HCT116 (cell line): ENCODE measurements around the gene CENPV. TPM values are rescaled to one million over a fixed set of nuclear protein-coding genes. Genes with fewer than 3 reads are reported as not detected.
"Not testable (repeated sequence)": the region's sequence is repeated elsewhere in the genome, so short reads cannot be mapped to it uniquely, and the experiment has no call there.

ENCODE experiments used
- ATAC-seq: fragments of 200-7000 bp; cut with Tn5 transposase; 2 replicates; pipeline ENCODE4 v1.9.1; 2020; ENCODE audit warnings: mild to moderate bottlenecking, moderate library complexity
- BruUV-seq: library from RNA; stranded (reverse); fragments of 400-500 nt; replicated peaks from 2 replicates; lab custom pipeline; 2021; lab: Mats Ljungman, UMichigan
- CTCF ChIA-PET: fragments of 300-600 bp; sonication (Branson Sonifier 250); formaldehyde crosslinking; loops from one replicate; lab custom pipeline; 2021; ENCODE audit warnings: antibody characterized with exemption; lab: Charles Lee
- POLR2A ChIA-PET: fragments of 300-600, 350-600 bp; sonication (Branson Sonifier 250); formaldehyde crosslinking; loops from one replicate; lab custom pipeline; 2021; ENCODE audit warnings: antibody characterized with exemption; lab: Charles Lee
- RAD21 ChIA-PET, 2 experiments: fragments of 300-600 bp; sonication (Branson Sonifier 250); formaldehyde crosslinking; loops; one replicate each; lab custom pipeline; 2023; ENCODE audit warnings: low total read pairs in 2 of 2; ENCODE audit not compliant: uncharacterized antibody in 2 of 2, unreplicated experiment in 2 of 2, low non-redundant PET in 1 of 2; lab: Charles Lee
- DNase-seq: peaks from one replicate; pipeline ENCODE4 v3.0.0-alpha.2; 2010; ENCODE audit warnings: low read depth, low spot score
- H2AFZ ChIP-seq: fragments of 200-600 bp; shearing (Covaris generic), sonication (generic); 2 replicates; pipeline ENCODE4 v1.6.1; 2017; ENCODE audit warnings: low read depth, mixed run types, mixed read lengths, antibody characterized with exemption, low read length; ENCODE audit not compliant: poor library complexity, severe bottlenecking
- H3K27ac ChIP-seq: 2 replicates; pipeline ENCODE4 v1.5.1; 2012; ENCODE audit warnings: low read depth, low read length
- H3K27me3 ChIP-seq: fragments of 200-600 bp; sonication (generic); 2 replicates; pipeline ENCODE4 v1.6.1; 2016; ENCODE audit warnings: mixed run types, low read length, mixed read lengths; ENCODE audit not compliant: insufficient read depth
- H3K36me3 ChIP-seq, 2 experiments: fragments of 200-500 bp in 1 of 2; fragments of 200-600 bp in 1 of 2; sonication (Bioruptor generic) in 1 of 2; sonication (generic) in 1 of 2; 2 replicates each; pipeline versions ENCODE4 v1.5.1 to v1.6.1; 2014 to 2016; ENCODE audit warnings: low read length in 2 of 2, inconsistent platforms in 1 of 2, mixed read lengths in 1 of 2, mixed run types in 1 of 2; ENCODE audit not compliant: insufficient read depth in 2 of 2, control insufficient read depth in 1 of 2
- H3K4me1 ChIP-seq, 2 experiments: fragments of 200-600 bp in 1 of 2; sonication (generic) in 1 of 2; 2 replicates each; pipeline versions ENCODE4 v1.5.1 to v1.6.1; 2012 to 2017; ENCODE audit warnings: low read length in 2 of 2, inconsistent platforms in 1 of 2, mild to moderate bottlenecking in 1 of 2, mixed read lengths in 1 of 2, mixed run types in 1 of 2, moderate library complexity in 1 of 2; ENCODE audit not compliant: insufficient read depth in 2 of 2, control insufficient read depth in 1 of 2
- H3K4me2 ChIP-seq: fragments of 200-600 bp; sonication (generic); 2 replicates; pipeline ENCODE4 v1.6.1; 2017; ENCODE audit warnings: mixed run types, low read length, mixed read lengths
- H3K4me3 ChIP-seq, 2 experiments: fragments of 200-600 bp in 1 of 2; sonication (generic) in 1 of 2; replicated peaks in 1 of 2; 2 replicates each; pipeline ENCODE4 v1.5.1; 2011 to 2016; ENCODE audit warnings: low read length in 2 of 2, control low read depth in 1 of 2, low read depth in 1 of 2, mild to moderate bottlenecking in 1 of 2, mixed read lengths in 1 of 2, mixed run types in 1 of 2
- H3K79me2 ChIP-seq: fragments of 200-600 bp; sonication (generic); 2 replicates; pipeline ENCODE4 v1.6.1; 2017; ENCODE audit warnings: mild to moderate bottlenecking, mixed run types, low read length, moderate library complexity, mixed read lengths; ENCODE audit not compliant: insufficient read depth
- H3K9ac ChIP-seq: fragments of 200-600 bp; sonication (generic); 2 replicates; pipeline ENCODE4 v1.6.1; 2016; ENCODE audit warnings: low read length, mixed read lengths
- H3K9me2 ChIP-seq: fragments of 200-600 bp; sonication (generic), shearing (Covaris generic); 2 replicates; pipeline ENCODE4 v1.6.1; 2017; ENCODE audit warnings: mixed run types, mild to moderate bottlenecking, moderate library complexity; ENCODE audit not compliant: insufficient read depth
- H3K9me3 ChIP-seq, 2 experiments: fragments of 200-500 bp in 1 of 2; fragments of 200-600 bp in 1 of 2; sonication (Bioruptor generic) in 1 of 2; sonication (generic) in 1 of 2; 2 replicates each; pipeline ENCODE4 v1.6.1; 2014 to 2017; ENCODE audit warnings: low read length in 2 of 2, mixed read lengths in 2 of 2, inconsistent platforms in 1 of 2, low read depth in 1 of 2, mild to moderate bottlenecking in 1 of 2, mixed run types in 1 of 2, moderate library complexity in 1 of 2; ENCODE audit not compliant: control insufficient read depth in 1 of 2, insufficient read depth in 1 of 2
- H4K20me1 ChIP-seq: fragments of 200-600 bp; sonication (generic), shearing (Covaris generic); 2 replicates; pipeline ENCODE4 v1.6.1; 2017; ENCODE audit warnings: mixed run types, mild to moderate bottlenecking, moderate library complexity; ENCODE audit not compliant: insufficient read depth
- CBX3 ChIP-seq: IDR thresholded peaks from 2 replicates; pipeline ENCODE4 v1.6.1; 2012; ENCODE audit warnings: low read depth
- EGR1 ChIP-seq: IDR thresholded peaks from 2 replicates; pipeline ENCODE4 v1.6.1; 2012; ENCODE audit warnings: low read depth
- FOSL1 ChIP-seq: IDR thresholded peaks from 2 replicates; pipeline ENCODE4 v1.6.1; 2012; ENCODE audit warnings: low read depth
- JUND ChIP-seq: IDR thresholded peaks from 2 replicates; pipeline ENCODE4 v1.6.1; 2012
- RAD21 ChIP-seq: IDR thresholded peaks from 2 replicates; pipeline ENCODE4 v1.6.1; 2012; ENCODE audit warnings: low read depth, mild to moderate bottlenecking
- SP1 ChIP-seq: IDR thresholded peaks from 2 replicates; pipeline ENCODE4 v1.6.1; 2012; ENCODE audit warnings: low read depth
- TCF7L2 ChIP-seq: IDR thresholded peaks from 2 replicates; pipeline ENCODE4 v1.7.0; 2011; ENCODE audit warnings: borderline replicate concordance, inconsistent platforms; ENCODE audit not compliant: insufficient read depth, insufficient read length; ENCODE audit errors: extremely low read depth
- YY1 ChIP-seq: IDR thresholded peaks from 2 replicates; pipeline ENCODE4 v1.6.1; 2011; ENCODE audit warnings: low read length, low read depth, moderate library complexity, mild to moderate bottlenecking; ENCODE audit not compliant: insufficient replicate concordance; ENCODE audit errors: extremely low read depth
- ZBTB33 ChIP-seq: IDR thresholded peaks from 2 replicates; pipeline ENCODE4 v1.6.1; 2011; ENCODE audit warnings: mild to moderate bottlenecking, low read length, moderate library complexity; ENCODE audit not compliant: insufficient replicate concordance; ENCODE audit errors: extremely low read depth
- ZFX ChIP-seq: fragments of 450-650 bp; IDR thresholded peaks from 2 replicates; pipeline ENCODE4 v1.6.1; 2017
- ZNF274 ChIP-seq: fragments of 200-500 bp; sonication (Bioruptor generic); IDR thresholded peaks from 2 replicates; pipeline ENCODE4 v1.6.1; 2014; ENCODE audit warnings: mild to moderate bottlenecking, low read depth, low read length, inconsistent platforms
- intact Hi-C: fragments of 100-400 bp; cut with micrococcal nuclease; formaldehyde crosslinking; loops from 2 replicates; pipeline ENCODE4 v1.10.0; 2022
- total RNA-seq: library from RNA; stranded (reverse); gene quantifications from one replicate; pipeline ENCODE4 v1.2.1, GENCODE V29; 2021; ENCODE audit not compliant: unreplicated experiment
- TF ChIP-seq, protein P1 (sequence below): IDR thresholded peaks from 2 replicates; pipeline ENCODE4 v1.6.1; 2012; ENCODE audit warnings: low read depth

CENPV gene
- total RNA-seq, 1 experiment from 2014 or later: 84.7 TPM

GRCh38 chr17:16297367-16298139 is 55.7 kb downstream of the CENPV start (continued):
- TF ChIP-seq ZBTB33 (no peak), YY1 (no peak), ZFX (no peak), ZNF274 (no peak)
- TF ChIP-seq, protein P1, sequence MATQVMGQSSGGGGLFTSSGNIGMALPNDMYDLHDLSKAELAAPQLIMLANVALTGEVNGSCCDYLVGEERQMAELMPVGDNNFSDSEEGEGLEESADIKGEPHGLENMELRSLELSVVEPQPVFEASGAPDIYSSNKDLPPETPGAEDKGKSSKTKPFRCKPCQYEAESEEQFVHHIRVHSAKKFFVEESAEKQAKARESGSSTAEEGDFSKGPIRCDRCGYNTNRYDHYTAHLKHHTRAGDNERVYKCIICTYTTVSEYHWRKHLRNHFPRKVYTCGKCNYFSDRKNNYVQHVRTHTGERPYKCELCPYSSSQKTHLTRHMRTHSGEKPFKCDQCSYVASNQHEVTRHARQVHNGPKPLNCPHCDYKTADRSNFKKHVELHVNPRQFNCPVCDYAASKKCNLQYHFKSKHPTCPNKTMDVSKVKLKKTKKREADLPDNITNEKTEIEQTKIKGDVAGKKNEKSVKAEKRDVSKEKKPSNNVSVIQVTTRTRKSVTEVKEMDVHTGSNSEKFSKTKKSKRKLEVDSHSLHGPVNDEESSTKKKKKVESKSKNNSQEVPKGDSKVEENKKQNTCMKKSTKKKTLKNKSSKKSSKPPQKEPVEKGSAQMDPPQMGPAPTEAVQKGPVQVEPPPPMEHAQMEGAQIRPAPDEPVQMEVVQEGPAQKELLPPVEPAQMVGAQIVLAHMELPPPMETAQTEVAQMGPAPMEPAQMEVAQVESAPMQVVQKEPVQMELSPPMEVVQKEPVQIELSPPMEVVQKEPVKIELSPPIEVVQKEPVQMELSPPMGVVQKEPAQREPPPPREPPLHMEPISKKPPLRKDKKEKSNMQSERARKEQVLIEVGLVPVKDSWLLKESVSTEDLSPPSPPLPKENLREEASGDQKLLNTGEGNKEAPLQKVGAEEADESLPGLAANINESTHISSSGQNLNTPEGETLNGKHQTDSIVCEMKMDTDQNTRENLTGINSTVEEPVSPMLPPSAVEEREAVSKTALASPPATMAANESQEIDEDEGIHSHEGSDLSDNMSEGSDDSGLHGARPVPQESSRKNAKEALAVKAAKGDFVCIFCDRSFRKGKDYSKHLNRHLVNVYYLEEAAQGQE: no peak

- H3K27ac ChIP-seq: peak overlapping the region; percentile 18
Observed at GRCh38 chr17:16296072-16296471, 57.2 kb downstream of the CENPV start.

More at GRCh38 chr17:16296072-16296471, 57.2 kb downstream of the CENPV start:
- H3K9me2 ChIP-seq, H4K20me1 ChIP-seq, H2AFZ ChIP-seq, H3K79me2 ChIP-seq, H3K27me3 ChIP-seq, H3K9ac ChIP-seq, H3K9me3 ChIP-seq, H3K36me3 ChIP-seq, intact Hi-C loops, BruUV-seq: not testable (repeated sequence)
- POLR2A ChIA-PET: interaction anchor here (0.6 to 3.6 kb wide), 5 partner anchors 10 to 143 kb away, joined by 3 to 22 read pairs (median 6); partner anchors contain the start of gene UBB
- RAD21 ChIA-PET: interaction anchor here in 1 of 2 experiments (0.7 kb wide), 1 partner anchor 10 kb away, joined by 3 read pairs; no protein-coding TSS in a partner anchor
- DNase-seq (peak; percentile 84), ATAC-seq (peak; percentile 80)
- CTCF ChIA-PET: interaction anchor here (0.9 to 3.5 kb wide), 4 partner anchors 9 to 225 kb away, joined by 3 to 19 read pairs (median 9); no protein-coding TSS in a partner anchor
- TF ChIP-seq FOSL1 (peak; percentile 96), TCF7L2 (peak; percentile 89), RAD21 (0 out of 2 replicates have a peak, but pooled peaks have one; percentile 2), EGR1 (peak; percentile 52; the same call in 1 of the 2 replicates), JUND (peak; percentile 89), CBX3 (peak; percentile 55; the same call in 1 of the 2 replicates), SP1 (peak; percentile 76)
- Histone ChIP-seq H3K4me1 (peaks cover 51% of the 10 kb centered on the region in 2 experiments), H3K4me2 (peak overlapping the region; percentile 58), H3K4me3 (0 out of 4 replicates have a peak overlapping the region, but pooled peaks of 1 of the 2 experiments have one; percentile 15)
